Aorta (tissue), 5 donors: Measurements from ENCODE around the gene TRIM44. TPM values are rescaled to one million over a fixed set of nuclear protein-coding genes. Genes with fewer than 3 reads are reported as not detected.

Experiments used
- ATAC-seq: fragments of 200-7000 bp; cut with Tn5 transposase; one replicate; pipeline ENCODE4 v1.9.1; 2022; ENCODE audit warnings: moderate library complexity; ENCODE audit not compliant: low FRiP score
- DNase-seq, 2 donors: peaks; one replicate each; pipeline ENCODE4 v3.0.0-alpha.2; 2020
- H3K27ac ChIP-seq, 2 donors: one replicate each; pipeline ENCODE4 v1.5.1; 2013; ENCODE audit warnings: low read length in 2 of 2, mild to moderate bottlenecking in 2 of 2, moderate library complexity in 2 of 2, control low read depth in 1 of 2, inconsistent platforms in 1 of 2, low read depth in 1 of 2
- H3K27me3 ChIP-seq, 2 donors: one replicate each; pipeline ENCODE4 v1.6.1; 2013; ENCODE audit warnings: control low read depth in 1 of 2, low read length in 1 of 2, mild to moderate bottlenecking in 1 of 2, moderate library complexity in 1 of 2; ENCODE audit not compliant: insufficient read depth in 2 of 2, control insufficient read depth in 1 of 2
- H3K36me3 ChIP-seq, 2 donors: one replicate each; pipeline ENCODE4 v1.6.1; 2013; ENCODE audit warnings: control low read depth in 1 of 2, low read length in 1 of 2, mild to moderate bottlenecking in 1 of 2; ENCODE audit not compliant: insufficient read depth in 2 of 2, control insufficient read depth in 1 of 2
- H3K4me1 ChIP-seq, 2 donors: one replicate each; pipeline ENCODE4 v1.6.1; 2013; ENCODE audit warnings: low read length in 2 of 2, control low read depth in 1 of 2, mild to moderate bottlenecking in 1 of 2, moderate library complexity in 1 of 2; ENCODE audit not compliant: insufficient read depth in 2 of 2, control insufficient read depth in 1 of 2
- H3K4me3 ChIP-seq, 2 donors: one replicate each; pipeline ENCODE4 v1.5.1; 2013; ENCODE audit warnings: low read length in 2 of 2, control low read depth in 1 of 2, mild to moderate bottlenecking in 1 of 2
- H3K9me3 ChIP-seq: one replicate; pipeline ENCODE4 v1.6.1; 2013; ENCODE audit warnings: mild to moderate bottlenecking, low read length; ENCODE audit not compliant: control insufficient read depth
- WGBS, 2 donors: extraction: QIAGEN DNeasy Blood & Tissue Kit; methylation state at CpG; one replicate each; pipeline ENCODE4 v1.1.7; 2013; 5-methylcytosine and 5-hydroxymethylcytosine counted together
- intact Hi-C, 2 donors: fragments of 100-400 bp; cut with DNase I; formaldehyde crosslinking; loops; one replicate each; pipeline versions ENCODE4 v1.14.2 to v1.15.0; 2022
- polyA plus RNA-seq, 2 donors: library from polyadenylated mRNA; stranded (reverse); fragments of 200-250 nt; gene quantifications; one replicate each; pipeline ENCODE4 v1.2.3, GENCODE V29; 2013
- total RNA-seq, 2 donors: library from RNA; stranded (reverse); fragmentation: NEBNext Ultra II Directional; extraction: Animal tissue kit (Norgen Biotek cat#: 25700); gene quantifications; one replicate each; pipeline ENCODE4 v1.2.1, GENCODE V29; 2021
- donor health status: healthy with polysubstance abuse.
- donor health status: Bipolar disorder and iron deficiency.
- donor health status: DM: no; HTN: no; CAD: no.
- donor health status: DM: no; HTN: no; CAD: no.
- donor health status: DM: yes; HTN: yes; CAD: no.

Gene TRIM44
- total and polyA plus RNA-seq, 4 donors: 10.3 to 63.3 (median 33.9) TPM

DNA sequence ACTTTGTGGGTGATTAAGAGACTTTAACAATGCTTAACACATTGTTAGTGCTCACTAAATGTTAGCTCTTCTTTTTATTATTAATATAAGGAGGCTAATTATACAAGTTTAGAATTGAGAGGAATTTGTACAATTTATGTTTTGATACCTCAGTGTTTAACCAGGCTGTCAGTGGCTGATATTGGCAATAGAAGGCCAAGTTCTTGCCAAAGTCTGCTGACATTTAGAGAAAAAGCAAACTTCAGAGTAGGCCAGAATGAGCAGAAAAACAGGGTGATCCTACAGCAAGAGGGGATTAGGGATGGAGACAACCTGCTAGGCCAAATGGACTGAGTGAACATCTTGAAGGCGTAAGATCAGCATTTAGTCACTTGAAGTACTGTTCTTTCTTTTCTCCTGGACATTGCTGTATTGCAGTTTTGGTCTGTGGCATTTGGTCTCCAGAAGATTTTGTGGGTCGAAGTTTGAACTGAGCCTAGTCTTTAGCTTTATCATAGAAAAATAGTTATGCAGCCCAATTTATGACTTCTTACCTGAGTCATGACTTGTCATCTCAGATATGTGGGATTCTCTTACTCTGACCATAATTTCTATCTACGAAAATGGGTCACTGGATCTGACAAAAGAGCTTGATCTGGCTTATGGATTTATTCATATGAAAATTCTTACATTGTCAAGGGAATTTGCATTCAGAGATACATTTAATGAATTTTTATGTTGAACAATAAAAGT, 9.0 kb downstream of the TRIM44 start:
- no peaks in the 10 kb centered on the region for H3K9me3 ChIP-seq
- H3K4me3 ChIP-seq: no peak overlapping the region
- WGBS, 2 donors: 69 to 76% methylated on average over 3 of the region's 3 CpGs
- H3K36me3 ChIP-seq: no peaks in the 10 kb centered on the region
- ATAC-seq: no peak
- H3K4me1 ChIP-seq: peaks cover 3 to 5% of the 10 kb centered on the region in 2 donors
- H3K27me3 ChIP-seq: no peaks in the 10 kb centered on the region
- DNase-seq: no peak
- intact Hi-C loops: no loop called here
- no peak overlapping the region for H3K27ac ChIP-seq

- Histone ChIP-seq H3K36me3 (no peaks in the 10 kb centered on the region), H3K9me3 (no peaks in the 10 kb centered on the region), H3K27ac (no peak overlapping the region), H3K27me3 (no peaks in the 10 kb centered on the region), H3K4me1 (peaks cover 3 to 5% of the 10 kb centered on the region in 2 donors), H3K4me3 (no peak overlapping the region)
- ATAC-seq (no peak), DNase-seq (no peak)
- WGBS, 2 donors: 87 to 91% methylated on average over 3 of the region's 3 CpGs
- intact Hi-C loops: no loop called here
These were observed 10.0 kb downstream of the TRIM44 start for GRCh38 chr11:35672608-35673007.

DNA sequence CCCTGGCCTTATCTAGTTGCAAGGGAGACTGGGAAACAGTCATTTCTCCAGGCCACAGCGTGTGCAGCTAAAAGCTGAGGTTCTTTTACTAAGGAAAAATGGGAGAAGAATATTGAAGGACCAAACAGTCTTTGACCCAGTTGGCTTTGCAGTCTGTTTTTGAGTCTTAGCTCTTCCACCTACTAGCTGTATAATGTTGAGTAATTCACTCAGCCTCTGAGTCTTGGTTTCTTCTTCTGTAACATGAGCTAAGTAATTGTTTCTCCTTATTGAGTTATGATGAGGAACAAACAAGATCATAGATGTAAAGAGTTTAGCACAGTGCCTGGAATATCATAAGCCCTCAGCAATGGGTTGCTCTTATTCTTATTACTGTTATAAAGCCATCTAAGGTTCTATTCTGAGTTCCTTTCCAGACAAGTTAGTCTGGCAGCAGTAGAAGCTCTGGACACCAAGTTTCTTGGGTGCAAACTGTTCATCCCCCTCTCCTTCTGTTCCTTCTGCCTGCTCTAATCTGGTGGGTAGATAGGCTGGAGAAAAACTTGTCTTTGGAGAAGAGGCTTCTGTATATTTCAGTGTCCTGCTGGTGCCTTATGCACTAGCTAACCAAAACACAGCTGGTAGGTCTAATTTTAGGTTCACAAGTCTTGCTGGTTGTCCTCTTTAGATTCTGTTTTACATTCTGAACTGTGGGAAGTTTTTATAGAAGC, 13.5 kb downstream of the TRIM44 start:
- ATAC-seq (no peak), DNase-seq (no peak)
- intact Hi-C loops: no loop called here
- Histone ChIP-seq H3K27ac (no peak overlapping the region), H3K4me1 (peaks cover 5% of the 10 kb centered on the region in 2 donors), H3K4me3 (no peak overlapping the region), H3K36me3 (no peaks in the 10 kb centered on the region), H3K27me3 (no peaks in the 10 kb centered on the region), H3K9me3 (no peaks in the 10 kb centered on the region)
- WGBS, 2 donors: 57 to 68% methylated on average over 1 of the region's 1 CpG

- Histone ChIP-seq H3K4me3 (no peak overlapping the region), H3K4me1 (peaks cover 3 to 5% of the 10 kb centered on the region in 2 donors), H3K27me3 (no peaks in the 10 kb centered on the region), H3K9me3 (no peaks in the 10 kb centered on the region), H3K36me3 (no peaks in the 10 kb centered on the region), H3K27ac (no peak overlapping the region)
- ATAC-seq (no peak), DNase-seq (no peak)
- intact Hi-C loops: no loop called here
- WGBS, 2 donors: 2 to 5% methylated on average over 1 of the region's 1 CpG
These were observed 14.0 kb downstream of the TRIM44 start for GRCh38 chr11:35676611-35676965.

GRCh38 chr11:35677904-35678303, 15.3 kb downstream of the TRIM44 start:
- 100% methylated on average over 1 of the region's 1 CpG for WGBS, 2 donors
- H3K4me3 ChIP-seq: no peak overlapping the region
- intact Hi-C loops: no loop called here
- no peak overlapping the region for H3K27ac ChIP-seq
- H3K4me1 ChIP-seq: peaks cover 3 to 7% of the 10 kb centered on the region in 2 donors
- DNase-seq: no peak
- no peaks in the 10 kb centered on the region for H3K27me3 ChIP-seq
- no peak for ATAC-seq
- H3K36me3 ChIP-seq: no peaks in the 10 kb centered on the region
- no peaks in the 10 kb centered on the region for H3K9me3 ChIP-seq

DNA sequence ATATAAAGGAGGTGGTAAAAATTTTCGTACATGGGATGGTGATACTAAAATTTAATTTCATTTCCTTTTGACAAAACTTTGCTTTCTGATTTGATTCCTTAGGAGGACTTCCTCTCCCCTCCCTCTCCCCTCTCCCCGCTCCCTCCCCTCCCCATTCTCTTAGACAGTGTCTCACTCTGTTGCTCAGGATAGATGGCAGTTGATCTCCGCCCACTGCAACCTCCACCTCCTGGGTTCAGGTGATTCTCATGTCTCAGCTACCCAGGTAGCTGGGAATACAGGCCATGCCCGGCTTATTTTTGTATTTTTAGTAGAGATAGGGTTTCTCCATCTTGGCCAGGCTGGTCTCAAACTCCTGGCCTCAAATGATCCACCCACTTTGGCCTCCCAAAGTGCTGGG, 15.9 kb downstream of the TRIM44 start:
- intact Hi-C loops: no loop called here
- peaks cover 3 to 7% of the 10 kb centered on the region in 2 donors for H3K4me1 ChIP-seq
- no peak for ATAC-seq
- H3K27ac ChIP-seq: no peak overlapping the region
- no peaks in the 10 kb centered on the region for H3K9me3 ChIP-seq
- H3K4me3 ChIP-seq: no peak overlapping the region
- no peaks in the 10 kb centered on the region for H3K36me3 ChIP-seq
- no peaks in the 10 kb centered on the region for H3K27me3 ChIP-seq
- WGBS, 2 donors: 88 to 93% methylated on average over 4 of the region's 4 CpGs
- no peak for DNase-seq

DNA sequence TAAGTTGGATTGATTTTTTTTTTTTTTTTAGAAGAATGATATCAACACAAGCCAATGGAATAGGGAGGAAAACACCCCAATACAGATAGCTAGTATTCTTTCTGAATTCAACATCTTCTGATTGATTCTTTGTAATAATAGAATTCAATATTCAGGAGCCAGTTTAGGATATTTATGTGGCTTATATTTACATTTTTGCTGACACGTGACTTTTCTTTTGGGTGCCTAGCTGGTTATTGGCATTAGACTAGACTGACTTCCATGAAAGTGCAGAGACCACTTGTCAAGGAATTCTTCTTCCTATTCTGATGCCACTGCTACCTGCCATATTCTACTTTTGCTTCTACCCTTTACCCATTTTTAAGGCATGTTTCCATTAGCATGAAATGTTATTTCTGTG, 16.4 kb downstream of the TRIM44 start:
- 99 to 100% methylated on average over 1 of the region's 1 CpG for WGBS, 2 donors
- Histone ChIP-seq H3K27ac (no peak overlapping the region), H3K36me3 (no peaks in the 10 kb centered on the region), H3K4me1 (peaks cover 3 to 7% of the 10 kb centered on the region in 2 donors), H3K27me3 (no peaks in the 10 kb centered on the region), H3K4me3 (no peak overlapping the region), H3K9me3 (no peaks in the 10 kb centered on the region)
- intact Hi-C loops: no loop called here
- ATAC-seq: no peak
- DNase-seq: no peak

DNA sequence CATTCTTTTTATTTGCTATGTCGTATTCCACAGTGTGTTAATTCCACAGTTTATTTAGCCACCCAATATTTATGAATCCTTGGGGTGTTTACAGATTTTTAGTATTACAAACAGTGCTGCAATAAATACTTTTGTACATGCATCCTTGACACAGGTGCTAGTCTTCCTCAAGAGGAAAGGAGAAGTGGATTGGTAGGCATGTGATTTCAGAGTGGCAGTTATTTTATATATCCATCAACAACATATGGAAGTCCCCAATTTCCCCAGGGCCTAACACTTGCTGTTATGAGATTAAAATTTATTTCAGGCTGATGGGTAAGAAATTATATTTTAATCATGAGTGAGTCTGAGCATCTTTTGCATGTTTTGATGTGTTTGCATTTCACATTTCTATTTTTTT, 17.9 kb downstream of the TRIM44 start:
- no peak for DNase-seq
- Histone ChIP-seq H3K4me1 (peaks cover 3 to 7% of the 10 kb centered on the region in 2 donors), H3K9me3 (no peaks in the 10 kb centered on the region), H3K4me3 (no peak overlapping the region), H3K36me3 (no peaks in the 10 kb centered on the region), H3K27ac (no peak overlapping the region), H3K27me3 (no peaks in the 10 kb centered on the region)
- intact Hi-C loops: no loop called here
- WGBS, 2 donors: 96 to 100% methylated on average over 1 of the region's 1 CpG
- no peak for ATAC-seq

- Histone ChIP-seq H3K27ac (no peak overlapping the region), H3K27me3 (no peaks in the 10 kb centered on the region), H3K9me3 (no peaks in the 10 kb centered on the region), H3K4me3 (no peak overlapping the region), H3K36me3 (no peaks in the 10 kb centered on the region), H3K4me1 (peaks cover 0 to 7% of the 10 kb centered on the region in 2 donors)
- 97% methylated on average over 1 of the region's 1 CpG for WGBS, 2 donors
- no peak for DNase-seq
- ATAC-seq: no peak
- intact Hi-C loops: no loop called here
These were observed 18.7 kb downstream of the TRIM44 start for GRCh38 chr11:35681163-35681767.
